Measurements from ENCODE around the gene ATG2A.

The ATG2A gene

GRCh38 chr11:64881476-64881875 is 35.5 kb downstream of the ATG2A start:
- DNase-seq (ENCODE audit: low read depth): no peak
- H3K4me3 ChIP-seq (ENCODE audit: low read length): no peak overlapping the region
- no peak overlapping the region for H3K9ac ChIP-seq (ENCODE audit: low read length)
- H3K36me3 ChIP-seq (ENCODE audit: control insufficient read depth, insufficient read depth, low read length, severe bottlenecking): no peaks in the 10 kb centered on the region
- peaks cover 41% of the 10 kb centered on the region for H3K4me1 ChIP-seq (ENCODE audit: control insufficient read depth, insufficient read depth, low read length)
- H3K27me3 ChIP-seq (replicated peaks; ENCODE audit: control insufficient read depth, insufficient read depth, low read length): no peaks in the 10 kb centered on the region
- no peaks in the 10 kb centered on the region for H3K9me3 ChIP-seq (ENCODE audit: control insufficient read depth, low read length)

GRCh38 chr11:64880240-64881001 is 36.6 kb downstream of the ATG2A start:
- Histone ChIP-seq H3K27me3 (replicated peaks; ENCODE audit: control insufficient read depth, insufficient read depth, low read length) (no peaks in the 10 kb centered on the region), H3K9me3 (ENCODE audit: control insufficient read depth, low read length) (no peaks in the 10 kb centered on the region), H3K4me3 (ENCODE audit: low read length) (peak overlapping the region; percentile 37), H3K9ac (ENCODE audit: low read length) (peak overlapping the region; percentile 75), H3K4me1 (ENCODE audit: control insufficient read depth, insufficient read depth, low read length) (peaks cover 43% of the 10 kb centered on the region), H3K36me3 (ENCODE audit: control insufficient read depth, insufficient read depth, low read length, severe bottlenecking) (no peaks in the 10 kb centered on the region)
- no peak for DNase-seq (ENCODE audit: low read depth)

- no peaks in the 10 kb centered on the region for H3K9me3 ChIP-seq (ENCODE audit: control insufficient read depth, low read length)
- H3K36me3 ChIP-seq (ENCODE audit: control insufficient read depth, insufficient read depth, low read length, severe bottlenecking): peaks cover 3% of the 10 kb centered on the region
- H3K27me3 ChIP-seq (replicated peaks; ENCODE audit: control insufficient read depth, insufficient read depth, low read length): no peaks in the 10 kb centered on the region
- H3K4me3 ChIP-seq (ENCODE audit: low read length): peak overlapping the region; percentile 88
- peak overlapping the region; percentile 85 for H3K9ac ChIP-seq (ENCODE audit: low read length)
- no peak for DNase-seq (ENCODE audit: low read depth)
- peaks cover 49% of the 10 kb centered on the region for H3K4me1 ChIP-seq (ENCODE audit: control insufficient read depth, insufficient read depth, low read length)
Measured at GRCh38 chr11:64879244-64879900, 37.6 kb downstream of the ATG2A start.

- Histone ChIP-seq H3K9me3 (ENCODE audit: control insufficient read depth, low read length) (no peaks in the 10 kb centered on the region), H3K4me3 (ENCODE audit: low read length) (peak within 1 kb of the TSS; percentile 88), H3K4me1 (ENCODE audit: control insufficient read depth, insufficient read depth, low read length) (peaks cover 50% of the 10 kb centered on the region), H3K9ac (ENCODE audit: low read length) (peak within 1 kb of the TSS; percentile 88), H3K27me3 (replicated peaks; ENCODE audit: control insufficient read depth, insufficient read depth, low read length) (no peaks in the 10 kb centered on the region), H3K36me3 (ENCODE audit: control insufficient read depth, insufficient read depth, low read length, severe bottlenecking) (peaks cover 5% of the 10 kb centered on the region)
- DNase-seq (ENCODE audit: low read depth): peak; percentile 100
Measured at GRCh38 chr11:64878494-64879243, 38.3 kb downstream of the ATG2A start, which contains the start of gene EHD1. Gene EHD1, minus strand, starts transcription at chr11:64878621. Its CDS starts 157 bp downstream, at chr11:64878464.

GRCh38 chr11:64878223-64878493 is 38.9 kb downstream of the ATG2A start:
- Histone ChIP-seq H3K9me3 (ENCODE audit: control insufficient read depth, low read length) (no peaks in the 10 kb centered on the region), H3K27me3 (replicated peaks; ENCODE audit: control insufficient read depth, insufficient read depth, low read length) (no peaks in the 10 kb centered on the region), H3K4me1 (ENCODE audit: control insufficient read depth, insufficient read depth, low read length) (peaks cover 52% of the 10 kb centered on the region), H3K36me3 (ENCODE audit: control insufficient read depth, insufficient read depth, low read length, severe bottlenecking) (peaks cover 9% of the 10 kb centered on the region), H3K4me3 (ENCODE audit: low read length) (peak overlapping the region; percentile 86), H3K9ac (ENCODE audit: low read length) (peak overlapping the region; percentile 88)
- no peak for DNase-seq (ENCODE audit: low read depth)

GRCh38 chr11:64877390-64878222 is 39.4 kb downstream of the ATG2A start:
- H3K4me3 ChIP-seq (ENCODE audit: low read length): peak overlapping the region; percentile 86
- peak overlapping the region; percentile 88 for H3K9ac ChIP-seq (ENCODE audit: low read length)
- H3K27me3 ChIP-seq (replicated peaks; ENCODE audit: control insufficient read depth, insufficient read depth, low read length): no peaks in the 10 kb centered on the region
- no peaks in the 10 kb centered on the region for H3K9me3 ChIP-seq (ENCODE audit: control insufficient read depth, low read length)
- peaks cover 14% of the 10 kb centered on the region for H3K36me3 ChIP-seq (ENCODE audit: control insufficient read depth, insufficient read depth, low read length, severe bottlenecking)
- DNase-seq (ENCODE audit: low read depth): peak; percentile 46
- peaks cover 54% of the 10 kb centered on the region for H3K4me1 ChIP-seq (ENCODE audit: control insufficient read depth, insufficient read depth, low read length)

GRCh38 chr11:64876835-64877341 is 40.1 kb downstream of the ATG2A start:
- DNase-seq (ENCODE audit: low read depth): peak; percentile 92
- H3K9ac ChIP-seq (ENCODE audit: low read length): peak overlapping the region; percentile 88
- H3K4me3 ChIP-seq (ENCODE audit: low read length): peak overlapping the region; percentile 86
- peaks cover 19% of the 10 kb centered on the region for H3K36me3 ChIP-seq (ENCODE audit: control insufficient read depth, insufficient read depth, low read length, severe bottlenecking)
- H3K4me1 ChIP-seq (ENCODE audit: control insufficient read depth, insufficient read depth, low read length): peaks cover 54% of the 10 kb centered on the region
- H3K27me3 ChIP-seq (replicated peaks; ENCODE audit: control insufficient read depth, insufficient read depth, low read length): no peaks in the 10 kb centered on the region
- no peaks in the 10 kb centered on the region for H3K9me3 ChIP-seq (ENCODE audit: control insufficient read depth, low read length)

GRCh38 chr11:64876229-64876750 is 40.7 kb downstream of the ATG2A start:
- peak overlapping the region; percentile 88 for H3K9ac ChIP-seq (ENCODE audit: low read length)

GRCh38 chr11:64875369-64876228 is 41.4 kb downstream of the ATG2A start:
- peaks cover 28% of the 10 kb centered on the region for H3K36me3 ChIP-seq (ENCODE audit: control insufficient read depth, insufficient read depth, low read length, severe bottlenecking)
- no peaks in the 10 kb centered on the region for H3K9me3 ChIP-seq (ENCODE audit: control insufficient read depth, low read length)
- no peaks in the 10 kb centered on the region for H3K27me3 ChIP-seq (replicated peaks; ENCODE audit: control insufficient read depth, insufficient read depth, low read length)
- H3K9ac ChIP-seq (ENCODE audit: low read length): peak overlapping the region; percentile 88
- no peak for DNase-seq (ENCODE audit: low read depth)
- peaks cover 55% of the 10 kb centered on the region for H3K4me1 ChIP-seq (ENCODE audit: control insufficient read depth, insufficient read depth, low read length)
- peak overlapping the region; percentile 86 for H3K4me3 ChIP-seq (ENCODE audit: low read length)

More at GRCh38 chr11:64876229-64876750, 40.7 kb downstream of the ATG2A start:
- H3K4me1 ChIP-seq (ENCODE audit: control insufficient read depth, insufficient read depth, low read length): peaks cover 54% of the 10 kb centered on the region
- DNase-seq (ENCODE audit: low read depth): no peak
- peaks cover 25% of the 10 kb centered on the region for H3K36me3 ChIP-seq (ENCODE audit: control insufficient read depth, insufficient read depth, low read length, severe bottlenecking)
- H3K27me3 ChIP-seq (replicated peaks; ENCODE audit: control insufficient read depth, insufficient read depth, low read length): no peaks in the 10 kb centered on the region
- no peaks in the 10 kb centered on the region for H3K9me3 ChIP-seq (ENCODE audit: control insufficient read depth, low read length)
- H3K4me3 ChIP-seq (ENCODE audit: low read length): peak overlapping the region; percentile 86

Data from adipocyte (in vitro differentiated cells).